ENCODE results near the gene EPOP.

- TF ChIP-seq ZNF274 (IDR thresholded peaks at IDR 0.05; ENCODE audit: borderline replicate concordance, extremely low read depth, low read length) (no peak), RAD21 (IDR thresholded peaks at IDR 0.05 in 1 of 2, conservative IDR thresholded peaks at IDR 0.05 in 1 of 2; ENCODE audit: low read depth in 2 of 2, low read length in 2 of 2) (no peak), CTCF (IDR thresholded peaks at IDR 0.05; ENCODE audit: control extremely low read depth in 1 of 3, insufficient read depth in 1 of 3, low read depth in 1 of 3, low read length in 3 of 3) (peak in 1 of 3 experiments; percentile 3; a peak in 1 of 4 replicates), POLR2A (IDR thresholded peaks at IDR 0.05; ENCODE audit: control extremely low read depth in 1 of 2, low read depth in 2 of 2, low read length in 2 of 2) (no peak), KDM5A (IDR thresholded peaks at IDR 0.05; ENCODE audit: low read length) (no peak), BACH1 (IDR thresholded peaks at IDR 0.05; ENCODE audit: low read length) (no peak), SUZ12 (IDR thresholded peaks at IDR 0.05; ENCODE audit: low read length) (no peak), RBBP5 (IDR thresholded peaks at IDR 0.05; ENCODE audit: borderline replicate concordance, low read depth, low read length) (peak; percentile 67; the same call in 1 of the 2 replicates), SIN3A (conservative IDR thresholded peaks at IDR 0.05 in 1 of 2, IDR thresholded peaks at IDR 0.05 in 1 of 2; ENCODE audit: low read depth in 1 of 2, low read length in 2 of 2) (0 out of 4 replicates have a peak, but pooled peaks of 1 of the 2 experiments have one; percentile 5)
Measured at GRCh38 chr17:38702166-38702915, 27.6 kb upstream of the EPOP start.
